Activated naive CD8-positive, alpha-beta T cell treated with anti-CD3 and anti-CD28 coated beads, Interleukin-2, amount 10 ng/mL, durations not matched to agents 7 days and 5 days (primary cell): ENCODE results near the gene PRR36. TPM values are rescaled to one million over a fixed set of nuclear protein-coding genes. Genes with fewer than 3 reads are reported as not detected.

ENCODE experiments used
- ATAC-seq: fragments of 150-1000 bp; cut with Tn5 transposase; one replicate; pipeline ENCODE4 v1.10.0; 2021; ENCODE audit warnings: low read depth, moderate library complexity
- POLR2A ChIA-PET: fragments of 350-600 bp; sonication (Branson Sonifier 250); formaldehyde crosslinking; loops from one replicate; lab custom pipeline; 2021; ENCODE audit warnings: antibody characterized with exemption; lab: Charles Lee
- DNase-seq: peaks from one replicate; pipeline ENCODE4 v3.0.0; 2021
- H3K27ac Mint-ChIP-seq: one replicate; pipeline ENCODE4 v1.8.0; 2022; ENCODE audit warnings: mild to moderate bottlenecking, mixed read lengths
- H3K27me3 Mint-ChIP-seq: one replicate; pipeline ENCODE4 v1.8.0; 2022; ENCODE audit warnings: mild to moderate bottlenecking, moderate library complexity, mixed read lengths
- H3K36me3 Mint-ChIP-seq: one replicate; pipeline ENCODE4 v1.8.0; 2021; ENCODE audit warnings: mild to moderate bottlenecking, mixed read lengths
- H3K4me1 Mint-ChIP-seq: one replicate; pipeline ENCODE4 v1.8.0; 2021; ENCODE audit warnings: mixed read lengths
- H3K4me3 Mint-ChIP-seq: one replicate; pipeline ENCODE4 v1.8.0; 2022; ENCODE audit warnings: mild to moderate bottlenecking, moderate library complexity, mixed read lengths
- H3K9me3 Mint-ChIP-seq: one replicate; pipeline ENCODE4 v1.8.0; 2021; ENCODE audit warnings: mixed read lengths
- total RNA-seq, 2 experiments: library from RNA; stranded (reverse); gene quantifications; one replicate each; pipeline ENCODE4 v1.2.3, GENCODE V29; 2021

PRR36 gene
- total RNA-seq, 2 experiments from 2014 or later, result 0.40 to 0.78 TPM

GRCh38 chr19:7855426-7856108 is 18.6 kb downstream of the PRR36 start:
- H3K27ac Mint-ChIP-seq, result no peak overlapping the region
- H3K4me3 Mint-ChIP-seq, result no peak overlapping the region
- H3K36me3 Mint-ChIP-seq, result no peaks in the 10 kb centered on the region
- no peaks in the 10 kb centered on the region for H3K9me3 Mint-ChIP-seq
- peaks cover 1% of the 10 kb centered on the region for H3K4me1 Mint-ChIP-seq
- ATAC-seq, result no peak
- H3K27me3 Mint-ChIP-seq, result no peaks in the 10 kb centered on the region
- DNase-seq, result no peak
- POLR2A ChIA-PET, result no interaction called here

- no peak overlapping the region for H3K27ac Mint-ChIP-seq
- no peaks in the 10 kb centered on the region for H3K27me3 Mint-ChIP-seq
- no peak overlapping the region for H3K4me3 Mint-ChIP-seq
- H3K4me1 Mint-ChIP-seq, result peaks cover 1% of the 10 kb centered on the region
- H3K9me3 Mint-ChIP-seq, result no peaks in the 10 kb centered on the region
- ATAC-seq (no peak), DNase-seq (no peak)
- POLR2A ChIA-PET, result interaction anchor here (0.5 kb wide), 1 partner anchor 28 kb away, joined by 3 read pairs; no protein-coding TSS in a partner anchor
- no peaks in the 10 kb centered on the region for H3K36me3 Mint-ChIP-seq
These were observed 20.4 kb downstream of the PRR36 start for GRCh38 chr19:7853770-7854128.

GRCh38 chr19:7852851-7853769 is 21.1 kb downstream of the PRR36 start:
- Mint-ChIP-seq H3K9me3 (no peaks in the 10 kb centered on the region), H3K4me1 (no peaks in the 10 kb centered on the region), H3K4me3 (no peak overlapping the region), H3K27ac (no peak overlapping the region), H3K36me3 (no peaks in the 10 kb centered on the region), H3K27me3 (no peaks in the 10 kb centered on the region)
- ATAC-seq, result peak; percentile 87
- DNase-seq, result peak; percentile 82
- POLR2A ChIA-PET, result interaction anchor here (0.5 kb wide), 1 partner anchor 28 kb away, joined by 3 read pairs; no protein-coding TSS in a partner anchor

- POLR2A ChIA-PET, result interaction anchor here (0.7 kb wide), 1 partner anchor 837 kb away, joined by 4 read pairs; no protein-coding TSS in a partner anchor
- DNase-seq, result no peak
- no peak overlapping the region for H3K27ac Mint-ChIP-seq
These were observed 22.3 kb downstream of the PRR36 start for GRCh38 chr19:7851623-7852500.

GRCh38 chr19:7850945-7851622 is 23.1 kb downstream of the PRR36 start:
- Mint-ChIP-seq H3K4me3 (no peak overlapping the region), H3K27ac (no peak overlapping the region), H3K36me3 (no peaks in the 10 kb centered on the region), H3K27me3 (no peaks in the 10 kb centered on the region), H3K9me3 (no peaks in the 10 kb centered on the region), H3K4me1 (no peaks in the 10 kb centered on the region)
- ATAC-seq (no peak), DNase-seq (no peak)
- POLR2A ChIA-PET, result interaction anchor here (0.7 kb wide), 1 partner anchor 836 kb away, joined by 4 read pairs; no protein-coding TSS in a partner anchor

More at GRCh38 chr19:7851623-7852500, 22.3 kb downstream of the PRR36 start:
- Mint-ChIP-seq H3K27me3 (no peaks in the 10 kb centered on the region), H3K4me1 (no peaks in the 10 kb centered on the region), H3K36me3 (no peaks in the 10 kb centered on the region), H3K4me3 (no peak overlapping the region), H3K9me3 (no peaks in the 10 kb centered on the region)
- no peak for ATAC-seq

GRCh38 chr19:7850000-7850813 is 24.0 kb downstream of the PRR36 start:
- Mint-ChIP-seq H3K36me3 (no peaks in the 10 kb centered on the region), H3K4me3 (no peak overlapping the region), H3K27ac (no peak overlapping the region), H3K27me3 (no peaks in the 10 kb centered on the region), H3K4me1 (no peaks in the 10 kb centered on the region), H3K9me3 (no peaks in the 10 kb centered on the region)
- DNase-seq, result no peak
- ATAC-seq, result no peak
- POLR2A ChIA-PET, result no interaction called here

- no peaks in the 10 kb centered on the region for H3K9me3 Mint-ChIP-seq
- DNase-seq (no peak), ATAC-seq (no peak)
- H3K27me3 Mint-ChIP-seq, result no peaks in the 10 kb centered on the region
- no peaks in the 10 kb centered on the region for H3K4me1 Mint-ChIP-seq
- POLR2A ChIA-PET, result no interaction called here
- no peak overlapping the region for H3K27ac Mint-ChIP-seq
- no peaks in the 10 kb centered on the region for H3K36me3 Mint-ChIP-seq
- H3K4me3 Mint-ChIP-seq, result no peak overlapping the region
These were observed 24.6 kb downstream of the PRR36 start for GRCh38 chr19:7849631-7849999.

- Mint-ChIP-seq H3K9me3 (no peaks in the 10 kb centered on the region), H3K4me1 (no peaks in the 10 kb centered on the region)
- ATAC-seq, result no peak
These were observed 25.3 kb downstream of the PRR36 start for GRCh38 chr19:7848779-7849457.

GRCh38 chr19:7847664-7848063 is 26.5 kb downstream of the PRR36 start:
- Mint-ChIP-seq H3K27ac (no peak overlapping the region), H3K4me3 (no peak overlapping the region), H3K36me3 (no peaks in the 10 kb centered on the region), H3K9me3 (no peaks in the 10 kb centered on the region), H3K27me3 (no peaks in the 10 kb centered on the region), H3K4me1 (no peaks in the 10 kb centered on the region)
- DNase-seq (no peak), ATAC-seq (no peak)
- POLR2A ChIA-PET, result no interaction called here

More at GRCh38 chr19:7848779-7849457, 25.3 kb downstream of the PRR36 start:
- no peak for DNase-seq
- H3K27ac Mint-ChIP-seq, result no peak overlapping the region
- no peak overlapping the region for H3K4me3 Mint-ChIP-seq
- no peaks in the 10 kb centered on the region for H3K27me3 Mint-ChIP-seq
- POLR2A ChIA-PET, result interaction anchor here (0.6 kb wide), 1 partner anchor 560 kb away, joined by 3 read pairs; no protein-coding TSS in a partner anchor
- no peaks in the 10 kb centered on the region for H3K36me3 Mint-ChIP-seq

- Mint-ChIP-seq H3K4me1 (no peaks in the 10 kb centered on the region), H3K36me3 (no peaks in the 10 kb centered on the region), H3K27me3 (no peaks in the 10 kb centered on the region), H3K4me3 (no peak overlapping the region), H3K27ac (no peak overlapping the region), H3K9me3 (no peaks in the 10 kb centered on the region)
- POLR2A ChIA-PET, result no interaction called here
- ATAC-seq (no peak), DNase-seq (no peak)
These were observed 28.0 kb downstream of the PRR36 start for GRCh38 chr19:7846155-7846646.

GRCh38 chr19:7845390-7846154 is 28.6 kb downstream of the PRR36 start:
- no peaks in the 10 kb centered on the region for H3K36me3 Mint-ChIP-seq
- H3K27ac Mint-ChIP-seq, result no peak overlapping the region
- H3K4me1 Mint-ChIP-seq, result no peaks in the 10 kb centered on the region
- H3K4me3 Mint-ChIP-seq, result no peak overlapping the region
- H3K27me3 Mint-ChIP-seq, result no peaks in the 10 kb centered on the region
- POLR2A ChIA-PET, result no interaction called here
- no peak for DNase-seq
- no peak for ATAC-seq
- no peaks in the 10 kb centered on the region for H3K9me3 Mint-ChIP-seq
